H1 (cell line): ENCODE measurements around the gene OSBPL6.

Source experiments
- BACH1 ChIP-seq: IDR thresholded peaks from 2 replicates; pipeline ENCODE4 v1.6.1; 2012; ENCODE audit warnings: low read length, improper control_type of control experiment
- EP300 ChIP-seq, 2 experiments: IDR thresholded peaks; 1 replicate in 1 of 2; 2 replicates in 1 of 2; pipeline ENCODE4 v1.6.1; 2011 to 2012; ENCODE audit warnings: low read depth in 2 of 2, low read length in 2 of 2, mild to moderate bottlenecking in 2 of 2, borderline replicate concordance in 1 of 2, inconsistent platforms in 1 of 2, moderate library complexity in 1 of 2
- POLR2A ChIP-seq, 2 experiments: IDR thresholded peaks; 1 replicate in 1 of 2; 2 replicates in 1 of 2; pipeline ENCODE4 v1.6.1; 2011; ENCODE audit warnings: low read depth in 2 of 2, low read length in 2 of 2, mild to moderate bottlenecking in 2 of 2; ENCODE audit errors: control extremely low read depth in 1 of 2
- RAD21 ChIP-seq, 2 experiments: IDR thresholded peaks in 1 of 2; conservative IDR thresholded peaks in 1 of 2; 2 replicates each; pipeline ENCODE4 v1.6.1; 2011; ENCODE audit warnings: low read depth in 2 of 2, low read length in 2 of 2, improper control_type of control experiment in 1 of 2, inconsistent platforms in 1 of 2, mild to moderate bottlenecking in 1 of 2, moderate library complexity in 1 of 2
- SP2 ChIP-seq: IDR thresholded peaks from 2 replicates; pipeline ENCODE4 v1.6.1; 2012; ENCODE audit warnings: mild to moderate bottlenecking, low read length, inconsistent platforms
- TF ChIP-seq, protein P1 (sequence below), 3 experiments: IDR thresholded peaks; 1 replicate in 2 of 3; 2 replicates in 1 of 3; pipeline versions ENCODE4 v1.5.1 to v1.6.1; 2011; ENCODE audit warnings: low read length in 3 of 3, mild to moderate bottlenecking in 3 of 3, inconsistent platforms in 2 of 3, low read depth in 1 of 3, moderate library complexity in 1 of 3; ENCODE audit not compliant: insufficient read depth in 1 of 3; ENCODE audit errors: control extremely low read depth in 1 of 3
- TF ChIP-seq, protein P2 (sequence below): IDR thresholded peaks from 2 replicates; pipeline ENCODE4 v1.6.1; 2012; ENCODE audit warnings: inconsistent platforms

DNA sequence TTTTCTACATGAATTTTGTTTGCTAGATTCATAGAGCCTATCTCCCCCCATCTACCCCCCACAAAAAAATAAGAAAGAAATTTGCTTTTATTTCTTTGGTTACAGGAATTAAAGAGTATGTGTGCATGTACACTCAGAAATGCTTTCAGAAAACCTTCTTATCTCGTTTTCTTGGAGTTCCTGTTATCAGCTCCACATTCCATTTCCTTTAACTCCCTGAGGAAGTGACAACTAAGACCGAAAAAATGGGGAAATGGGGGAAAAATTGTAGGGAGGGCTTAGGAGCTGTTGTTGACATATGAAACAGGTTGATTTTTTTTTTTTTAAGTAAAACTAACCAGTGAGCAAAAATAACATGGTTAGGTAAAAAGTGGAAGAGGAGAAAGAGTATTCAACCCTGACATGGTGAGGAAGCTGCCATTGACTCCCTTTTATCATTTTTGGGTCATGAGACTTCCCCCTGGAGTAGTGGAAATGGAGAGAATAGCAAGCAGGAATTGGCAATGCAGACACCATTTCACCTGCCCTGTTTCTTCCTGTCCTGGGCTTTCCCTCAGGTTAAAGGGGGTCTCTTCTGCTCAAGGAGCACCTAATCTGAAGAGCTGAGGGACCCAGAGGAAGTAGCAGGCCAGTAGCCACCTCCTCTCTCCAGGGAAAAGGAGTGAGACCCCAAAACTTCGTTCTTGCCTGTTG lies 93.5 kb downstream of the OSBPL6 start:
- TF ChIP-seq RAD21 (IDR thresholded peaks at IDR 0.05 in 1 of 2, conservative IDR thresholded peaks at IDR 0.05 in 1 of 2; ENCODE audit: low read depth in 2 of 2, low read length in 2 of 2), result no peak
- TF ChIP-seq EP300 (IDR thresholded peaks at IDR 0.05; ENCODE audit: borderline replicate concordance in 1 of 2, low read depth in 2 of 2, low read length in 2 of 2), result no peak
- TF ChIP-seq, protein P1, sequence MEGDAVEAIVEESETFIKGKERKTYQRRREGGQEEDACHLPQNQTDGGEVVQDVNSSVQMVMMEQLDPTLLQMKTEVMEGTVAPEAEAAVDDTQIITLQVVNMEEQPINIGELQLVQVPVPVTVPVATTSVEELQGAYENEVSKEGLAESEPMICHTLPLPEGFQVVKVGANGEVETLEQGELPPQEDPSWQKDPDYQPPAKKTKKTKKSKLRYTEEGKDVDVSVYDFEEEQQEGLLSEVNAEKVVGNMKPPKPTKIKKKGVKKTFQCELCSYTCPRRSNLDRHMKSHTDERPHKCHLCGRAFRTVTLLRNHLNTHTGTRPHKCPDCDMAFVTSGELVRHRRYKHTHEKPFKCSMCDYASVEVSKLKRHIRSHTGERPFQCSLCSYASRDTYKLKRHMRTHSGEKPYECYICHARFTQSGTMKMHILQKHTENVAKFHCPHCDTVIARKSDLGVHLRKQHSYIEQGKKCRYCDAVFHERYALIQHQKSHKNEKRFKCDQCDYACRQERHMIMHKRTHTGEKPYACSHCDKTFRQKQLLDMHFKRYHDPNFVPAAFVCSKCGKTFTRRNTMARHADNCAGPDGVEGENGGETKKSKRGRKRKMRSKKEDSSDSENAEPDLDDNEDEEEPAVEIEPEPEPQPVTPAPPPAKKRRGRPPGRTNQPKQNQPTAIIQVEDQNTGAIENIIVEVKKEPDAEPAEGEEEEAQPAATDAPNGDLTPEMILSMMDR (IDR thresholded peaks at IDR 0.05; ENCODE audit: control extremely low read depth in 1 of 3, insufficient read depth in 1 of 3, low read depth in 1 of 3, low read length in 3 of 3), result no peak
- no peak for TF ChIP-seq BACH1
- TF ChIP-seq POLR2A (IDR thresholded peaks at IDR 0.05; ENCODE audit: control extremely low read depth in 1 of 2, low read depth in 2 of 2, low read length in 2 of 2), result no peak
- TF ChIP-seq, protein P2, sequence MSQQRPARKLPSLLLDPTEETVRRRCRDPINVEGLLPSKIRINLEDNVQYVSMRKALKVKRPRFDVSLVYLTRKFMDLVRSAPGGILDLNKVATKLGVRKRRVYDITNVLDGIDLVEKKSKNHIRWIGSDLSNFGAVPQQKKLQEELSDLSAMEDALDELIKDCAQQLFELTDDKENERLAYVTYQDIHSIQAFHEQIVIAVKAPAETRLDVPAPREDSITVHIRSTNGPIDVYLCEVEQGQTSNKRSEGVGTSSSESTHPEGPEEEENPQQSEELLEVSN, result no peak
- no peak for TF ChIP-seq SP2
